GM19324 (cell line): ENCODE measurements around the gene NOSIP.
A peak's percentile ranks its signal among the peaks of the same experiment; 100 is the strongest.

Source experiments
- ATAC-seq: cut with Tn5 transposase; IDR thresholded peaks from one replicate; pipeline ENCODE4 v1.9.1; 2021; ENCODE audit warnings: mild to moderate bottlenecking, moderate library complexity; ENCODE audit not compliant: unreplicated experiment, low FRiP score

NOSIP gene

DNA sequence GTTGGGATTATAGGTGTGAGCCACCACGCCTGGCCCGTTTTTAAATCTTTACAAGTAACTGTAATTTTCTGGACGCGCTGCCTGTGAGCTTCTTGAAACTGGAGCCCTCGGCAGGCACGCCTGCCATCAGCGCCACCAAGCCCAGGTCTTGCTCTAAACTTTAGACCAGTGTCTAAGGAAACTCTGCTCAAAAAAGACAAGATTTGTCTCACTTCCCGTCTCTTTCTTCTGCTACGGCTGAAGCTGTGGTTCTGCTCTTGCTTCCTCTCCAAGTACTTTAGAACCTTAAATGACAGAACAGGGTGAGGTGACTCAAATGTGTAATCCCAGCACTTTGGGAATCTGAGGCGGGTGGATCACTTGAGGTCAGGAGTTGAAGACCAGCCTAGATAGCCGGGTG lies 27.6 kb downstream of the NOSIP start:
- ATAC-seq, result no peak

DNA sequence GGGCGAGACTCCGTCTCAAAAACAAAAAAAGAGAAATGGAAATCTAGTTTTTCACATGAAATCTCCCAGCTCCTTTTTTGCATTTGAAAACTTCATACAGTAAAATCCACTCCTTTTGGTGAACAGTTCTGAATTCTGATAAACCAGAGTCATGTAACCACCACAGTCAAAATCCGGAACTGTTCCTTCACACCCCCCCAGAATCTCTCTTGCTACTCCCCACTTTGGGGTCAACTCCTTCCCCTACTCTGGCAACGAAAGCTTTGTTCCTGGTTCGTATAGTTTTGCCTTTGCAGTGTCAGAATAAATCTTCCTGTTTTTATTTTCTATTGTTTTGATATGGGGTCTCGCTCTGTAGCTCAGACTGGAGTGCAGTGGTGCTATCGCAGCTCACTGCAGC lies 28.8 kb downstream of the NOSIP start:
- ATAC-seq, result no peak

DNA sequence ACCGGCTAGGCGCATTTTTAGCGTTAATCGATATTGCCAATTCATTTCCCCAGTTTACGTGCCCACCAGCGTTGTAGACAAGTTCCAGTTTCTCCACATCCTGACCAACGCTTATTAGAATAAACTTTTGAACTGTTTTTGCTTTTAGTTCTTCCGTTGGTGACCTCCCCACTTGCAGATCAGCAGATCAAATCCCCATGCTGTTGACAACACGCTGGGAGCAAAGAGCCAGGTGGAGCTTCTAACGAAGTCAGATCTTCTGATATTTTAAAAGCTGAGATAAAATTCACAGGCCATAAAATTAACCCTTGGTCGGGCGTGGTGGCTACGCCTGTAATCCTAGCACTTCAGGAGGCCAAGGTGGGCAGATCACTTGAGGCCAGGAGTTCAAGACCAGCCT lies 31.3 kb downstream of the NOSIP start:
- ATAC-seq, result no peak

DNA sequence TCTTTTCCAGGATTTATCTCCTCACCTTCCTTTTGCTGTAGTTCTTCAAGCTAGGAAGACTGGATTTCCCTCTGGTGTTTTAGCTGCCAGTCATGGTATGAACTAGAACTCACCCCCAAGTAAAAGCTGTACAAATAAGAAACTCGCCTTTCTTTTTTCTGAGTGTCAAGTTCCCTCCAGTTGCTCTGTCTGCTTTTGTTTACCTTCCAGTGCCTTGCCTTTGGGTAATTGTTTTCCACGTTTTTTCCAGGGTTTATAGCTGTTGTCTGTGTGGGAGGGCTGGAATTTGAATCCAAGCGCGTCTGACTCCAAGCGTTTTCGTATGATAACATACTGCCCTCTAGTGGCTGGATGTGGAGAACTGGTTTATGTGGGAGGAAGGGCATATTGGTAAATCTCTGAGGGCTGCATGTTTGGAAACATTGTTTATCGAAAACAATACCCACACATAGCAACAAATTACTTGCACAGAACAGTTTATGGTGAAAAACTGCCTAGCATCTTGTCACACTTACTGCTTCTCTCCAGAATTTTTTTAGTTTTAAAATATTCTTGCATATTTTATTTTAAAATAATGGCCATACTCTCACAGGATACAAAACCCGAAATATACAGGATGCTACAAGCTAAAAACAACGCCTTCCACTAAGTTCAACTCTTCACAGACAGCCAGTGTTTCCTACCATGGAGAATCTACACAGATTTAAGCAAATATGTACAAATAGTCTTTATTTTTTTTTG lies 33.4 kb downstream of the NOSIP start:
- ATAC-seq, result no peak

DNA sequence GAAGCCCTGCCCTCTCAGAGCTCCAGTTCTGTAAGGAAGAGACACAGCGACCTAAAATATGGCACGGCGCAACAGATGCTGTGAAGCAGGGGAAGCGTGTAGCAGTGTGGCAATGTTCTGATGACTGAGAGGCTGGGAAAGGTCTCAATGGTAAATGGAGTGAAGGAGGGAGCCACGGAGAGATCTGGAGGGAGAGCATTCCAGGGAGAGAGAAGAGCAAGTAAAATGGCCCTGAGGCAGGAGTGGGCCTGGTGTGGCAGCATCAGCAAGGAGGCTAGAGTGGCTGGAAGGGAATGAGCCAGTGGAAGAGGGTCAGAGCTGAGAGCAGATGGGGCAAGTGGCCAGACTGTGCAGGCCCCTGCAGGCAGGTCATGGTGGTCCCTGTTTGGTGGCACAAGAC lies 36.2 kb downstream of the NOSIP start:
- no peak for ATAC-seq

DNA sequence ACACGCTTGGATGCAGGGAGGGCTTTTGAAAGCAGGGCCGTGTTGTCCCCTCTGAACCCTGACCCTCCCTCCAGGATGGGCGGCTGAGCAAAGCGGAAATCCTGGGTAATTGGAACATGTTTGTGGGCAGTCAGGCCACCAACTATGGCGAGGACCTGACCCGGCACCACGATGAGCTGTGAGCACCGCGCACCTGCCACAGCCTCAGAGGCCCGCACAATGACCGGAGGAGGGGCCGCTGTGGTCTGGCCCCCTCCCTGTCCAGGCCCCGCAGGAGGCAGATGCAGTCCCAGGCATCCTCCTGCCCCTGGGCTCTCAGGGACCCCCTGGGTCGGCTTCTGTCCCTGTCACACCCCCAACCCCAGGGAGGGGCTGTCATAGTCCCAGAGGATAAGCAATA lies 37.3 kb downstream of the NOSIP start:
- ATAC-seq, result no peak

DNA sequence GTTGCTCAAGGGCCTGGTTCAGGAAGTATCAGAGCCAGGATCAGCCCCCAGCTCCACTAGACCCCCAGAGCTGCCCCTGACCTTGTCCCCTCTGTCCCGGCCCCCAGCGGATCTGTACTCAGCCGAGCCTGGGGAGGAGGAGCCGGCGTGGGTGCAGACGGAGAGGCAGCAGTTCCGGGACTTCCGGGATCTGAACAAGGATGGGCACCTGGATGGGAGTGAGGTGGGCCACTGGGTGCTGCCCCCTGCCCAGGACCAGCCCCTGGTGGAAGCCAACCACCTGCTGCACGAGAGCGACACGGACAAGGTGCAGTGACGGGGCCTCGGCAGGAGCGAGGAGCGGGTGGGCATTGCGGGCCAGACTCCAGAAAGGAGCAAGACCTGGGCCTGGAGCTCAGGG lies 37.9 kb downstream of the NOSIP start:
- no peak for ATAC-seq

DNA sequence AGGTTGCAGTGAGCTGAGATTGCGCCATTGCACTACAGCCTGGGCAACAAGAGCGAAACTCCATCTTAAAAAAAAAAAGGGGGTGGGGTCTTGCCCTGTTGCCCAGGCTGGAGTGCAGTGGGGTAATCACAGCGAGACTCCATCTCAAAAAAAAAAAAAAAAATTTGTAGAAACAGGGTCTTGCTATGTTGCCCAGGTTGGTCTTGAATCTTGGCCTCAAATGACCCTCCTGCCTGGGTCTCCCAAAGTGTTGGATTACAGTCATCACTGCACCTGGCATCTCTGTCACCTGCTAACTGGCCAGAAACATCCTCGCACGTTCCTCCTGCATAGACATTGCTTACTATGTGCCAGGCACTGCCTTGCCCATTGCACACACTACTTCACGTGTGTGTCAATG lies 38.4 kb downstream of the NOSIP start:
- ATAC-seq, result no peak

DNA sequence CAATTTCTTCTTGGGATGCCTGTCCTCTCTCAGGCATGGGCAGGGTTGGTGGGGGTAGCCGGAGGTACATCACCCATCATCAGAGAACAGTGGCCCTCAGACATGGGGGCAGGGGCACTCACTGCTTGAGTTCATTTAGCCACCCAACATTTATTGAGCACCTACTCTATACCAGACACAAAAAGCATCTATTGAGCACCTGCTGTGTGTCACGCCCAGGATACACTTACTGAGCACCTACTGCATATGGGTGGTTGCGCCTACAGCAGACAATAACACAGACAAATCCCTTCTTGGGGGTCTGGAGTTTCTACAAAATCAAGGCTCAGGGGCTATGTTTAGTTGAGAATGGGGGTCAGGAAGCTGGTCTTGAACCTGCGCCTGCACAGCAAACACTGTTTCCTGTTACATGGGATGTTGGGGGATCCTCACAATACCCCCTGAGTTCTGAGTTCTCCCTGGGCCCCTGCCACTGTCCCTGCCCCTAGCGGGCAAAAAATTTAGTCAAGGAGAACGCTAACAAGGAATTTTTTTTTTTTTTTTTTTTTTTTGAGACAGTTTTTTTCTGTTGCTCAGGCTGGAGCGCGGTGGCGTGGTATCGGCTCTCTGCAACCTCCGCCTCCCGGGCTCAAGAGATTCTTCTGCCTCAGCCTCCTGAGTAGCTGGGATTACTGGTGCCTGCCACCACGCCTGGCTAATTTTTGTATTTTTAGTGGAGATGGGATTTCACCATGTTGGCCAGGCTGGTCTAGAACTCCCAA lies 41.0 kb downstream of the NOSIP start:
- ATAC-seq, result no peak

DNA sequence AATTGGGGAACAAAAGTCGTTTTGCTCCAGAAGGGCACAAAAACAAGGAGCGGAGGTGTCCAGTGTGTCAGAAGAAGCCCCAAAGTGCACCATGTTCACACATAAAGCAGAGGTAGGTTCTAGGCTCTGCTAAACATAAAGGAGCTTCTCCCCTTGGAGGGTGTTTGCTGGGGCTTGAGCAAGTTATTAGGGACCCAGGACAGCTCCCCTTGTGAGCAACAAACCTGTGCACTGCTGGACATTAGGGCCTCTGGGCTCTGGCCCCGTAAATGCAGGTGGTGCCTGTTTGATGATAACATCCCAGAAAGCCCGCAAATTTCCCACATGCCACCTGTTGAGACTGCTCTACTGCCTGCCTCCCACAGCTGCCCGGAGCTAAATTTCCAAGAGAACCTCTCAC lies 41.7 kb downstream of the NOSIP start:
- no peak for ATAC-seq

DNA sequence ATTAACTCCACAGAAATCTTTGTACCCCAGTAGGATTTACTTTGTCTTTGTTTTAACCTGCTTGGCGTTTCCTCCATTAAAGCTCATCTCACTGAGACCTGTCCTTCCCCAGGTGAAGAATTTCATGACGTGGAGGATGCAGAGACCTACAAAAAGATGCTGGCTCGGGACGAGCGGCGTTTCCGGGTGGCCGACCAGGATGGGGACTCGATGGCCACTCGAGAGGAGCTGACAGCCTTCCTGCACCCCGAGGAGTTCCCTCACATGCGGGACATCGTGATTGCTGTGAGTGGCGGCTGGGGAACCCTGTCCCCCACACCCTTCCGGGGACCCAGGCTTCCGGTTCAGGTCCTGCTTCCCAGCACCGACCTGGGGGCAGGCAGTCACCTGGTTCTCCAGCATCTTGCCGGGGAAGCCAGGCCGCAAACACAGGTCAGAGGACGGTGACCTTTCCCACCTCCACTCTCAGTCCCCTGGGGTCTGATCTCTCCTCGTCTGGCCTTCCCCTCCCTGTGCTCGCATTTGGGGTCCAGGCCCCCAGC lies 43.4 kb downstream of the NOSIP start:
- no peak for ATAC-seq

DNA sequence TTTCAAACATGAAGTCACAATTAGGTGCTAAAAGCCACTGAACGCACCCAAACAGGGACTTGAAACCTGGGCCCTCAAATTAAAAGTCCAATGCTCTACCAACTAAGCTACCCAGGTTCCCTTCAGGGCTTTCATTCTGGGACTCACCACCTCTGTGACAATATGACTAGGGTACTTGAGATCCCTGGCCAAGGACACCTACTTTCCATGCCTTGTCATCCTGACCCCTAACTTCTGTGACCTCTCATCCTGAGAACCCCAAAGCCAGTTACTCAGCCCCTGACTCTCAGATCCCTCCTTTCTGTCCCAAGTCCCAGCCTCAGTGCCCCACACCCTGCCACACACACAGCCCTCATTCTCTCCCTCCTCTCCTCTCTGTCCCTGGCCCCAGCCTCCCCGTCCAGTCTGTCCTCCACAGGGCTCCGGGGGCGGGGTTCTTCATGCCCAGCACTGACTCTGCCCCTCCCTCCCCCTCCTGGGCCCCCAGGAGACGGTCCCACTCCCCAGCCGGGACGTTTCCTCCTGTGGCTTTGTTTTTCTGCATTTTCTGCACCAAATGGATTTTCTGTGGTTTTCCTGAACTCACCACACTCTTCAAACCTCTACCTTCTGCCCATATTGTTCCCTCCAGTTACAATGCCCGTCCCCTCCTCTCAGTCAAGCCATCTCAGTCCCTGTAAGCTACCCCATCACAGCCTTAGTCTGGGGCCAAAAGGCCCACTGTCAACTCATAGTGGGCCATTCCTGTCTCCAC lies 45.5 kb downstream of the NOSIP start:
- ATAC-seq, result no peak

DNA sequence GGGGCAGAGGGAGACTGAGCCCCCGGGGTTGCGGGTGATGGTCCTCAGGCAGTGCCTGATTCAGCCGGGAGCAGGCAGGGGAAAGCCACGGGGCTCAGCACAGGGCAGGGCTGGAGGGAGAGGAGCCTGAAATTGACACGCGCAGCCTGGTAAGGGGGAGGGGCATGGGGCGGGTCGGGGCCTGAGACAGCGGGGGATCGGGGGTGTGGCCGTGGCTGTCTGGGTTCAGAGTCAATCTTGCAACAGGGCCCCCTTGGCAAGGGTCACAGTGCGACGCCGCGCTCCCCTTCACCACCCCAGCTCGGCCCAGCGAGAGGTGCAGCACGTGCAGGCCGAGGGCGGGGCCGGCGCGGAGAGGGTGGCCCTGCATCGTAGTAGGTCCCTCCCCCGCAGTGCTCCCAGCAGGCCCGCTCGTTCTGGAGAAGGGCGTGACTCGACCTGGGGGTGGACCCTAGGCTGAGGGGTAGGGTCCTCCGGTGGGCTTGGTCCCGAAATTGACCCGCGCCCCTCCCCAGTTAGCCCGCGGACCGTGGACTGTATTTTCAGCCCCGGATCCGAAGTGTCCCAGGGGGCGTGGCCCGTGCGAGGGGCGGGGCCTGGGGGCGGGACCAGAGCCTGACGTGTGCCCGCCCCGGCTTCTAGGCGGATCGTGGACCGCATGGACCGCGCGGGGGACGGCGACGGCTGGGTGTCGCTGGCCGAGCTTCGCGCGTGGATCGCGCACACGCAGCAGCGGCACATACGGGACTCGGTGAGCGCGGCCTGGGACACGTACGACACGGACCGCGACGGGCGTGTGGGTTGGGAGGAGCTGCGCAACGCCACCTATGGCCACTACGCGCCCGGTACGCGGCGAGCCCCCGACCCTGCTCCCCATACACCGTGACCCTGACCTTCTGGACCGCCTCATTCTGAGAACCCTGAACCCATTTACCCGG lies 46.5 kb downstream of the NOSIP start:
- ATAC-seq, result peak; percentile 76

DNA sequence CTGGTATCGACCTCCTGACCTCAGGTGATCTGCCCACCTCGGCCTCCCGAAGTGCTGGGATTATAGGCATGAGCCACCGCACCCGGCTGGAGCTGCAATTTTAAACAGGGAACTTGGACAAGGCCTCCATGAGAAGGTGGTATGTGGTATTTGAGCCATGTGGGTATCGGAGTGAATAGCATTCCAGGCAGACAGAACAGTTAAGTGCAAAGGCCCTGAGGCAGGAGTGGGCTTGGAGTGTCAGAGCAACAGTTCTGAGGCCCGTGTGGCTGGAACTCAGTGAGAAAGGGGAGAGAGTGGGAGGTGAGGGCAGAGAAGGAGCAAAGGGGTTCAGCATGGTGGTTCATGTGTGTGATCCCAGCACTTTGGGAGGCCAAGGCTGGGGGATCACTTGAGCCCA lies 49.6 kb downstream of the NOSIP start:
- ATAC-seq, result no peak

DNA sequence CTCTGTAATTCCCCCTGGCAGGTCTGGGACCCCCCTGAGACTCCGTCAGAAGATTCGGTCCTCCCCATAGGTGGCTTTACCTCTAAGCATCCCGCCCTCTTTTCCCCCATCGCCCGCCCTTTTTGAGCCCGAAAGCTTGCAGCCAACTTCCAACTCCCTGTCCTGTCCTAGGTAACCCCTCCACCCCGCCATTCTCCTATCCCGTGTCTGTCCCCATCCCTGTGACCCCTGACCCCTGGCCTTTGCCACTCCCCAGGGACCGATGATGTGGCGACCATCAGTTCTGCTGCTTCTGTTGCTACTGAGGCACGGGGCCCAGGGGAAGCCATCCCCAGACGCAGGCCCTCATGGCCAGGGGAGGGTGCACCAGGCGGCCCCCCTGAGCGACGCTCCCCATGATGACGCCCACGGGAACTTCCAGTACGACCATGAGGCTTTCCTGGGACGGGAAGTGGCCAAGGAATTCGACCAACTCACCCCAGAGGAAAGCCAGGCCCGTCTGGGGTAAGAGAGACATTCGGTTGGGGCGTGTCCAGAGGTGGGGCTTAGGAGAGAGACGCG lies 52.1 kb downstream of the NOSIP start:
- ATAC-seq, result no peak

DNA sequence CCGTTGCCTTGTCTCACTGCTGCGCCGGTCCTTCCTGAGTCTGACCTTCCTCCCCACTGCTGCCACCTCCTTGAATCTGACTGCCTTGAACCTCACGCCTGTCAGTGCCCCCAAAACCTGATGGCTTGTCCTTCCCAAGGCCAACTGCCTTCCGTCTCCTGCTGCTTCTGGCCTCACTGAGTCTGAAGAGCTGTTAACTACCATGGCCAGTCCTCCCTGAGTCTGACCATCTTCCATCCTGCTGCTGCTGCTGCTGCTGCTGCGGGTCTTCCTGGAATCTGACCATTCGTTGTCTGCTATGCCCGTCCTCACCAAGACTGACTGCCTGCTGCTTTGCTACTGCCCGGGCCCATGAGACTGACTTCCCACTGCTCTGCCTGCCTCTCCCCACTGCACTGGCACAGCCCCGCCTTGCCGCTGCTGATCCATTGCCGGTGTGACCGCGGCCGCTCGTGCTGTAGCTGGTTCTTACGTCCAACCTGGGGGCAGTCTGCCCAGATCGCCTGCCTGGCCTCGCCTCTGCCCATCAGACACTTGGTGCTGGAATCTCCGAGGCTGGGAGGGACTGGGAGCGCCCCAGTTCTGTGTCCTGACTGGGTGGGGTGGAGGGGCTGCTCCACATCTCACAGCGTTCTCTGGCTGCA lies 55.4 kb downstream of the NOSIP start:
- ATAC-seq, result no peak

DNA sequence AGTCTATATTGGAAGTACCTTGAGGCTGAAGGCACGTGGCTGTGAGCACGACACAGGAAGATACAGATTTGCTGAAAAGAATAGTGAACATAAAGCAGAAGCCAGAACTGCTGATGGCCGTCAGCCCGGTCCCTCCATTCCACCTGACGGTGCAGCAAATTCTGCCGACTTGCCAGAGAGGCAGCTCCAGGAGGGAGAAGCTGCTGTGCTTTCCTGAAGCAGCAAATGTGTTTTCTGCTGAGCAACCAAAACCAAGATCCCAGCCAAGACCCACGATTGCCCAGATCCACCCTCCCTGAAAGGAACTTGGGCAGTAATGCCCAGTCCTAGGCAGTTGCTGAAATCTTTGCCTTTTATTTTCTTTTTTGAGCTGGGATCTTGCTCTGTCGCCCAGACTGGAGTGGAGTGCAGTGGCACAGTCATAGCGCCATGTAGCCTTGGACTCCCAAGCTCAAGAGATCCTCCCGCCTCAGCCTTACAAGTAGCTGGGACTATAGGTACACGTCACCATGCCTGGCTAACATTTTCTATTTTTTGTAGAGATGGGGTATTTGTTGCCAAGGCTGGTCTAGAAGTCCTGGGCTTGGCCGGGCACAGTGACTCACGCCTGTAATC lies 59.5 kb downstream of the NOSIP start:
- no peak for ATAC-seq

DNA sequence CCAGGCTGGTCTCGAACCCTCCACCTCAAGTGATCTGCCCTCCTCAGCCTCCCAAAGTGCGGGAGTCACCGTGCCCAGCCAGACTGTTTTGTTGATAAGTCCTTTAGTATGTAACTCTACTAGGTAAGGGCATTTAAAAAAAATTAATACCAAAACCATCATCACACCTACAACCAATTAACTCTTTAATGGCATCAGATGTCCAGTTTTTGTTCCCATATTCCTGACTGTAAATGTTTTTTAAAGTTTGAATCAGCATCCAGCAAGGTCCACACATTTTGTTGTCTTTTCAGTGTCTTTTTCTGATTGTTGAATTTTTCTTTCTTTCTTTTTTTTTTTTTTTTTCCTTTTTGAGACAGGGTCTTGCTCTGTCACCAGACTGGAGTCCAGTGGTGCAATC lies 62.3 kb downstream of the NOSIP start:
- ATAC-seq, result no peak

DNA sequence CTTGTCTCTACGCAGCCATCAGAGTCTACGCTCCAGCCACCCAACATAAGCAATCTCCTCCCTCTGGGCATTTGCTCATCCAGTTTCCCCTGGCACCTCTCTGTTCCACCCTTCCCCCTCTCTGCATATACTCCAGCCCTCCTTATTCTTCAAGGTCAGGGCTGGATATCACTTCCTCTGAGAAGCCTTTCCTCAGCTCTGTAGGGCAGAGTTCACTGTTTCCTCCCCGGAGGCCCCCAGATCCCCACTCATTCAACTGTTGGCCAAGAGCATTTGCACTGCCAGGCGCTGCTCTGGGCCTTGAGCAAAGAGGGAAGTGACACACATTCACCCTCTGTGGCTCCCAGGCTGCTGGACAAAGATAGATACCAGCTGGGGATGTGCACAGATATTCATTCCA lies 64.6 kb downstream of the NOSIP start:
- ATAC-seq, result no peak
